Testis (tissue), 3 donors: ENCODE data around the gene TTC28. TPM values are rescaled to one million over a fixed set of nuclear protein-coding genes. Genes with fewer than 3 reads are reported as not detected.

Experiments used
- DNase-seq: peaks from one replicate; pipeline ENCODE4 v3.0.0-alpha.2; 2019
- H3K27ac ChIP-seq, 2 donors: fragments of 200-600 bp; sonication (generic); one replicate each; pipeline ENCODE4 v1.5.1; 2019
- H3K27me3 ChIP-seq: fragments of 200-600 bp; sonication (generic); one replicate; pipeline ENCODE4 v1.5.1; 2019
- H3K36me3 ChIP-seq: fragments of 200-600 bp; sonication (generic); one replicate; pipeline ENCODE4 v1.5.1; 2017; ENCODE audit warnings: low read depth; ENCODE audit errors: missing control alignments
- H3K4me1 ChIP-seq: fragments of 200-600 bp; sonication (generic); one replicate; pipeline ENCODE4 v1.5.1; 2019
- H3K4me3 ChIP-seq, 2 donors: fragments of 200-600 bp; sonication (generic); one replicate each; pipeline ENCODE4 v1.5.1; 2017 to 2019
- H3K9me3 ChIP-seq: fragments of 200-600 bp; sonication (generic); one replicate; pipeline ENCODE4 v1.5.1; 2017
- CTCF ChIP-seq, 3 experiments: fragments of 450-650 bp in 2 of 3; fragments of 200-600 bp in 1 of 3; sonication (generic) in 1 of 3; IDR thresholded peaks; one replicate each; pipeline ENCODE4 v1.5.1; 2016 to 2019; ENCODE audit warnings: antibody characterized with exemption in 3 of 3, mild to moderate bottlenecking in 2 of 3, moderate library complexity in 1 of 3
- POLR2A ChIP-seq: fragments of 450-650 bp; IDR thresholded peaks from one replicate; pipeline ENCODE4 v1.6.1; 2017; ENCODE audit warnings: antibody characterized with exemption, mild to moderate bottlenecking, moderate library complexity
- WGBS, 2 donors: methylation state at CpG; one replicate each; pipeline ENCODE4 v1.1.5; 2018; 5-methylcytosine and 5-hydroxymethylcytosine counted together
- intact Hi-C: fragments of 100-400 bp; cut with DNase I; formaldehyde crosslinking; loops from one replicate; pipeline ENCODE4 v1.15.1; 2023; ENCODE audit warnings: low total_unique reads
- polyA plus RNA-seq: library from polyadenylated mRNA; stranded (reverse); fragments of 350-450 nt; fragmentation: Illumina TruSeq; extraction: RNeasy Lipid Tissue Mini Kit (QIAGEN cat#74804); gene quantifications from one replicate; pipeline ENCODE4 v1.2.3, GENCODE V29; 2014; ENCODE audit warnings: low read depth, low replicate concordance; ENCODE audit not compliant: insufficient read depth
- total RNA-seq, 2 donors: library from RNA; depleted of rRNA; stranded (reverse); fragments of >200 nt; gene quantifications; one replicate each; pipeline ENCODE4 v1.2.3, GENCODE V29; 2016

TTC28 gene
- total and polyA plus RNA-seq, 3 donors from 2014 or later: 29.4 to 121 (median 75.5) TPM

- Histone ChIP-seq H3K4me3 (no peak overlapping the region), H3K4me1 (no peaks in the 10 kb centered on the region), H3K9me3 (no peaks in the 10 kb centered on the region), H3K27ac (no peak overlapping the region), H3K27me3 (no peaks in the 10 kb centered on the region), H3K36me3 (no peaks in the 10 kb centered on the region)
- 88 to 94% methylated on average over 2 of the region's 2 CpGs for WGBS, 2 donors
- no peak for TF ChIP-seq CTCF (IDR thresholded peaks at IDR 0.05)
- TF ChIP-seq POLR2A: no peak
- intact Hi-C loops: no loop called here
- no peak for DNase-seq
These were observed 40.3 kb downstream of the TTC28 start for GRCh38 chr22:28639321-28639720.

- no peak for DNase-seq
- no peak overlapping the region for H3K27ac ChIP-seq
- 93% methylated on average over 8 of the region's 8 CpGs for WGBS, 2 donors
- no peaks in the 10 kb centered on the region for H3K27me3 ChIP-seq
- no peaks in the 10 kb centered on the region for H3K9me3 ChIP-seq
- intact Hi-C loops: no loop called here
- no peaks in the 10 kb centered on the region for H3K36me3 ChIP-seq
- H3K4me3 ChIP-seq: no peak overlapping the region
- no peaks in the 10 kb centered on the region for H3K4me1 ChIP-seq
- no peak for TF ChIP-seq POLR2A
These were observed 42.4 kb downstream of the TTC28 start for GRCh38 chr22:28637225-28637624.

GRCh38 chr22:28630177-28630574, 49.5 kb downstream of the TTC28 start:
- H3K27me3 ChIP-seq: no peaks in the 10 kb centered on the region
- no peak for TF ChIP-seq POLR2A
- TF ChIP-seq CTCF (IDR thresholded peaks at IDR 0.05): no peak
- no peaks in the 10 kb centered on the region for H3K9me3 ChIP-seq
- intact Hi-C loops: no loop called here
- no peak overlapping the region for H3K4me3 ChIP-seq
- WGBS, 2 donors: 76 to 79% methylated on average over 1 of the region's 1 CpG
- DNase-seq: no peak
- no peak overlapping the region for H3K27ac ChIP-seq
- no peaks in the 10 kb centered on the region for H3K36me3 ChIP-seq
- no peaks in the 10 kb centered on the region for H3K4me1 ChIP-seq

- TF ChIP-seq CTCF (IDR thresholded peaks at IDR 0.05) (no peak), POLR2A (no peak)
- no peak overlapping the region for H3K27ac ChIP-seq
- WGBS, 2 donors: 86 to 87% methylated on average over 4 of the region's 4 CpGs
These were observed 50.0 kb downstream of the TTC28 start for GRCh38 chr22:28629420-28630176.

GRCh38 chr22:28628766-28629165, 50.9 kb downstream of the TTC28 start:
- intact Hi-C loops: no loop called here
- 87 to 88% methylated on average over 1 of the region's 1 CpG for WGBS, 2 donors
- Histone ChIP-seq H3K4me3 (no peak overlapping the region), H3K4me1 (no peaks in the 10 kb centered on the region), H3K27ac (no peak overlapping the region), H3K27me3 (no peaks in the 10 kb centered on the region), H3K36me3 (no peaks in the 10 kb centered on the region), H3K9me3 (no peaks in the 10 kb centered on the region)
- TF ChIP-seq POLR2A (no peak), CTCF (IDR thresholded peaks at IDR 0.05) (no peak)
- no peak for DNase-seq

More at GRCh38 chr22:28629420-28630176, 50.0 kb downstream of the TTC28 start:
- intact Hi-C loops: no loop called here
- H3K9me3 ChIP-seq: no peaks in the 10 kb centered on the region
- no peaks in the 10 kb centered on the region for H3K27me3 ChIP-seq
- no peak for DNase-seq
- H3K4me3 ChIP-seq: no peak overlapping the region
- H3K36me3 ChIP-seq: no peaks in the 10 kb centered on the region
- no peaks in the 10 kb centered on the region for H3K4me1 ChIP-seq
